Brain pericyte (primary cell): ENCODE results near the gene OPALIN.

Source experiments
- DNase-seq: peaks from one replicate; pipeline ENCODE4 v3.0.0-alpha.2; 2012; ENCODE audit warnings: low read depth, low spot score

OPALIN gene, protein sequence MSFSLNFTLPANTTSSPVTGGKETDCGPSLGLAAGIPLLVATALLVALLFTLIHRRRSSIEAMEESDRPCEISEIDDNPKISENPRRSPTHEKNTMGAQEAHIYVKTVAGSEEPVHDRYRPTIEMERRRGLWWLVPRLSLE

DNA sequence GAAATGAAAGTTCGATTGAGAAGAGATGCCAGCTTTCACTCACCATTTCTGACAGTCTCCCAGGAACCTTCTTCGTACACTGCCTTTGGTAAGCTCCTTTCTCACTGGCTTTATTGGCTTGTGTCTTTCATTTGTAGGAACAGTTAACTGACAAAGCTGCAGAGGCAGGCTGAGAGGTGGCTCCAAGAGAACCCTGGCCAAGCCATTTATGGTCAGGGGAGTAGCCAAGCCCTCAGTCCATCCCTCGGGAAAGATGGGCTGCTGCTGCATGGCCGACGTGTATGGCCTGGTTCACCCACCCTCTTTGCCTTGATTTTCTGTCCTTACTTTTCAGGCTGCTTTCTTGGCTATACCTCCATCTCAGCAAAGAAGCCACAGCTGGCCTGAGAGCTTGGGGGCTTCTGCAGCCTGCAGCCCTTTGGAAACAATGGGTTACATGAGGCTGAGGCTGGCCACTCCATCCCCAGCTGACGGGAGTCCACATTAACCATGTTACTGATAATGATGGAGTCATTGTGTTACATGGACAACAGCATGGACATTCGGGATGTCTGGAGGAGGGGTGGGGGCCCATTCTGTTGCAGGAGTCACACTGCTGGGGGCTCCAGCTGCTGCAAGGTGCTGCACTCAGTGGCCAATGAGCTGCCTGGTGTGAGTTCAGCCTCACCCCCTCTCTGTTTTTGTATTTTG is at the start of gene OPALIN:
OPALIN (minus strand) TSS at position 152 of the 690 bp plus-strand sequence; CDS start at position 46, 106 bp downstream.
- DNase-seq: no peak

DNA sequence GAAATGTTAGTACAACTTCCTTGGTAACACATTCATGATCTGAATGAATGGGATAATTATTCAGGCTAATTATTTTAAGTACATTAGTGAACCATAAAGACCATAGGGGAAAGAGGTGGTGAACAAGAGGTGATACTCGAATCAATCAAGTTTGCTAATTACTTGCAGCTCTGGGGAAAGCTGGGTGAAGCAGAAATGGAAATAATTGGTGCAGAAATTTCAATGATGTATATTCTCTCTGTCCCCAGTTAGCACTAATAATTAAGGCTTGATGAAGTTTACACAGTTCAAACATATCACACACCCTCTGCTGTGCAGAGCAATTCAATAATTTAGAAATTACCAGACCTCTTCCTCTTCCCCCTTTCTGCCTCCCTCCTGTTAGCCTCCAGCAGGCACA is 49.4 kb upstream of the OPALIN start:
- DNase-seq: no peak

DNA sequence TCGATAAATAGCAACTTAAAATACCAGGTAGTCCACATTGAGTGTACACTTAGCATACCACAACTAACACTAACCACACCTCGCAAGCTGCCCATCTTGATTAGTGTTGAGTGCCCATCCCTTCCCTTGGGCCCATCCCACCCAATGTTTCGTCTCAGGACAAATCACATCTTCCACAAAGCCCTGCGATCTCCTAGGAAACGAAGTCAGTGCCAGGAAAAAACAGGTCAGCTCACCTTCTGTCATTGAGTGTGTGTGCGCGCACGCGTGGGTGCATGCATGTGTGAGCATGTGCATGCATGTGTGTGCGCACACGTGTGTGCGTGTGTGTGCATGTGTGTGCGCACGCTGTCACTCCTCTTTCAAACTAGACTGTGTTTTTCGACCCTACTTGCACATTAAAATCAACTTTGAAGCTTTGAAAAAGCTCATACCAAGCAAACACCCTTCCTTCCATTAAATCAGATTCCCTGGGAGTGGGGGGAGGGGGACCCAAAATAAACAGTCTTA is 48.8 kb upstream of the OPALIN start:
- no peak for DNase-seq

DNA sequence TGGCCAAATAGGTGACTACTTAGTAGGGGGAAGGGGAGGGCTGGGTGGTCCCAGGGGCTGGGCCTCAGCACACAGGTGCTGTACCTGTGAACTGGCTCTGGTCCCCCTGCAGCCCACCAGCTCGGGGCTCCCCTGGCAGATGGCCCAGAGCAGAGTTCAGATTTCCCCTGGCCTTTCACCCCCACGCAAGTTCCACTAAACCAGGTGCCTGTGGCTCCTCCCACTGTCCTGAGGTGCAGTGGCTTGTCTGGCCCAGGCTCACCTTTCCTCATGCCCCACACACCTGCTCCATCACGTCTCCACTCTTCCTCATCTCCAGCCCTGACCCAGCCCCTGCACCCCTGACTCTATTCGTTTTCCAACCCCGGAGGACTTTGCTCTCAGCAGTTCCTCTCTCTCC is 47.3 kb upstream of the OPALIN start:
- DNase-seq: no peak

DNA sequence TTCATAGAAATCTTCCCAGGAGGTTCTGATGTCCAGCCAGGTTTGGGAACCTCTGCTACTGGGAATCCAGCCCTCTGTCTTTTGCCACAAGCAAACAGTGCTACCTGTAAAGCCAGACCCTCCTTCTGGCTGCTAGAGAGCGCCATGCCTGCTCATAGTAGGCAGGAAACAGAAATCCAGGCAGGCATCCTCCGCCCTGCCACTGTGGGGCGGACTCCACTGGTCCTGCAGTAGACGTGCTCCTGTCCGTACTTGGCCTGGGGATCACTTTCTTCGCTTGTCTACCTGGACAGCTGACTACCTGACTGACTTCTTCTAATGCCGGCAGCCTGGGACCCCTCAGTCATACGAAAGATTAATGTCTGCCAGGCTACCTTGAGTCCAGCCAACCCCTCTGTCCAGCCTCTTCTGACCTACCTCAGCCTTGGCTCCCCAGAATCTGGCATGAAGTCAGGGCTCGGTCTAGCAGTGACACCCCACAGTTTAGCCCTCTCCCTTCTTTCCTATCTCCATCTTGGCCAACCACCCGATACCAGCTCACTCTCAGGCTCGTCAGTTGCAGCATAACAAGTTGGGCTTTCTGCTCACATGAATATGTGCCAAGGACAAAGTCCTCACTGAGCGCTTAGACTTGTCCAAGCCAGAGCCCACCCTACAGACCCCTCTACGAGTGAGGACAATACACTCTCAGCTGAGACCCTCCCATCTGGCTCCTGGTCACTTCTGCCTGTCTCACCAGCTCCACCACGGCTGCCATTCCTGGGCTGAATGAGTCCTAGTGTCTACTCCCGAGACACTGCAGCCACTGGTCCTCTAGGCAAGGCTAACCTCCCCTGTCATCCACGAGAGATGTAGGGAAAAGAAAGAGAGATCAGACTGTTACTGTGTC is 43.9 kb upstream of the OPALIN start:
- no peak for DNase-seq

DNA sequence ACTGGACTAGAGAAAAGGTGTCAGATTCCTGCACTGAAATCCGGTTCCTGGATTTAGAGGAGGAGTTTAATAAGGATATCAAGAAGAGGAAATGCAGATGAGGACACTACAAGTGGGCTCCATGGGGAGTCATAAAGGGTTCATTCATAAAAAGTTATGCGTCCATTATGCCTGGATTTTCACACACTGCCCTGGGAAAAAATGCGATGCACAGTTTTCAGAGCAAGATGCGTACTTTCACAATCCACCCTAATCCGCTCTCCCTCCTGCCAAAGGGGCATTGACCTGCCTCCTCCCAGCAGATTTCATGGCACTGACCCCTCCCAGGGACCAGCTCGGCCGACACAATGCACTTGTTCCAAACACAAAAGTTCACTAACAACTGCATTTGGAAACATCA is 42.2 kb upstream of the OPALIN start:
- no peak for DNase-seq

DNA sequence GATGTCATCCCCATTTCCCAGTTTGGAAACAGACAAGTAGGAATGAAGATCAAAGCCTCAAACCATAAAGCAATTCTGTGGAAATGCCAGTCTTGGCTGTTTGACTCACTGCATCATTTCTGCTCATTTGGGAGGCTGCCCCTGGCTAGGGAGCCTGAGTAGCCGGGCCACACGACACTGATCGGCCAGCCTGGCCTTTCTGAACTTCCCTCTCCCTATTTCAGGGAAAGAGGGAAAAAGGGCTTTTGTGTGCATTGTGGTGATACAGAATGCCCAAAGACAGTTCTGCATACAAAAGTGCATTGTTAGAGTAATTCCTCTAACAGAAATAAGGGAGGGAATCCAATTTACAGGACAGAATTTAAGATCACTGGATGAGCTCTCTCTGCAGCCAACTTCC is 41.7 kb upstream of the OPALIN start:
- no peak for DNase-seq

DNA sequence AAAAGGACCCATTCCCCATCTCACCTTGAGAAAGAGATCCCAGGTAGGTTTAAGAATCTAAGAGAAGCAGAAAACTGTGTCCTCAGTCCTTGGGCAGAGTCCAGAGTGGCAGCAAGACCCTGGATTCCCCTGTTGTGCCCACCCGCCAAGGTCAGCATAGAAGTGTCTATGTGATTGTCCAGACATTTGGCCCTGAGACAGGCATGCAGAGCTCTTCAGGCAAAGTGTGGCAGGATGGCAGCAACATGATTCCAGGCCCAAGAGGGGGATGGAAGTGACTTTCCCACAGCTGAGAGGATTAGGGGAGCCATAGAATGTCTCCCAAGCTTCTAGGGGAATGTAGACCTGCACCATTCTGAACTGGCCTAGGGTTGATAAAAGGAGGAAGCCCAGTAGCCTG is 39.1 kb upstream of the OPALIN start:
- DNase-seq: no peak

DNA sequence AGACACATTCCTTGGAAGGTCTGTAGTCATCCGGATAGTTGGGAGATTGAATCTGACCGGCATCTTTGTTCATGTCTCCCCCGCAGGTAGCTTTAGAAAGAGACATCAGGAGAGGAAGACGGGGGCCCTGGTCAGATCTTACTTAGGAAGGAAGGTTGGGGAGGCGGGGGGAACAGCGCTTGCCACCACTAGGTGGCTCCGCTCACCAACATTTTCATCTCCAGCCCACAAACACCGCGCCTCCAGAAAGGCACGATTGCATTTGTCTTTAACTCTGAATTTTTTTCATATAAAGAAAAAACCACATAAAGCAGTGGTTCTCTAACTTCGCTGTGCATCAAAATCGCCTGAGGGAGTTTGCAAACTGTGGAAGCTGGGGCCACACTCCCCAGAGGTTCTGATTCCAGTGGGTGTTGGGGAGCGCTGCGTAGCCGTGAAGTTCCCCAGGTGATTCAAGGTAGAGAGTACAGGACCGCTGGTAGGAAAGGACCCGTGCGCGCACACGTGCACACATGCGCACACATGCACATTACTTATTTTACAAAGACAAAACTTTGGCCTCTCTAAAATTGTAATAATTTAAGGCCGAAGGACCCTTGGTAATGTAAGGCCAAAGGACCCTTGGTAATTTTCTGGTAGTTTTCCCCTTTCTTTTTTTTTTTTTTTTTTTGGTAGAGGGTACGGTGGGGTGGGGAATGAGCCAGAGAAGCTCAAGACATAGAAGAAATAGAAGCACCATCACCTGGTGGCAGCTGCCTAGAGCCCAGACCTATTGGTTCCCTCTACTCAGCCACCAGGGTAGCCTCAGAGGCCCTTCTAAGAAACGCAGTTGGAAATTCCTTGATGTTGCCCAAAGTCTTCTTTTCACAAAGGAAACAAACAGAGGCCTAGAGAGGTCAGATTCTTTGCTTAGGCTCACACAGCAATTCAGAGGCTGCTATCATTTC is 37.4 kb upstream of the OPALIN start:
- DNase-seq: peak; percentile 15

DNA sequence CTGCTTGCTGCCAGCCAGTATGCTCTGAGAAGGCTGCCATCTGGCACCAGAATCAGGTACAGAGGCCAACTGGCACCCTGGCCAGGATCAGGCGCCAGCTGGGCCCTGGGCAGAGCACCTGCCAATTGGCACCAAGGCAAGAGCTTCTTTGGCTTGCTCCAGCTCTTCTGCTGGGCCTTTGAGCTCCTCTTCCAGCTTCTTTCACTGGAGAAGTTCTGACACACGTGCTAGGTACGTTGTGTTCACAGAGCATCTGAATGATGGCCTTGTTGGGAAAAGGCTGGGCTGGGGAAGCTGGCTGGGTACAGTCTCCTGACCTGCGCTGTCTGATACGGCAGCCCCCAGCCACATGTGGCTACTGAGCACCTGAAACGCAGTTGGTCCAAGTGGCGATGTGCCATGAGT is 31.7 kb upstream of the OPALIN start:
- no peak for DNase-seq

DNA sequence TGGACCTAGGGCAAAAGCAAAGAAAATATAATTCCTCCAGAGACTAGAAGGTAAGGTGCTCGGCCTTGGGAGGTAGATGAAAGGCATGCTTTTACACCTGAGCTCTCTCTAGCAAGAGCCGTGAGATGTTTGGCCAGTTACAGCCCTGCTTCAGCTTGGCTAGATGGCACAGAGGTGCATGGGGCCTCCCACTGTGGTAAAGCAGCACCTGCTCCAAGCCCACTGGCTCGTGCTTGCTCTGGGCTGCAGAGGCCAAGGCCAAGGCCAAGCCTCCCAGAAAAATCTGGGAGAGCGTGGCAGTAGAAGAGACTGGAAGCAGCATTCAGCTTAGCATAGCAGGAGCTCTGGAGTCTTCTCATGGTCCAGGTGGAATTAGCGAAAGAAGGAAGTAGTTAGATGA is 31.0 kb upstream of the OPALIN start:
- no peak for DNase-seq

DNA sequence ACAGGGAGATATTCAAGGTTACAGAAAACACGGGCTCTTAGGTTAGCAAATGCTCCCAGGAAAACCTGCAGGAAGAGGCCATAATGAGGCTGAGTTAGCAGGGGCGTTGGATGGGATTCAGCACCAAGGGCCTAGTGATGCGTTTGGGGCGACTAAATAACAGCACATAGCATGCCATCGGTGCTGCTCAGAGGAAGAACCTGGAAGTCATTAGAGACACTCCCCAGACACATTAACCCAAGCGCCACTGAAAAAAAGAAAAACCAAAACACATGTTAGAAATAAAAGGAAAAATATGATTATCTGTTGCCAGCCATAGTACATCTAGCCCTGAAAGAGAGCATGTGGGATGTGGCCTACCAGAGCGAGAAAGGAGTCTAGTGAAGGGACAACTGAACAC is 28.8 kb upstream of the OPALIN start:
- DNase-seq: no peak

DNA sequence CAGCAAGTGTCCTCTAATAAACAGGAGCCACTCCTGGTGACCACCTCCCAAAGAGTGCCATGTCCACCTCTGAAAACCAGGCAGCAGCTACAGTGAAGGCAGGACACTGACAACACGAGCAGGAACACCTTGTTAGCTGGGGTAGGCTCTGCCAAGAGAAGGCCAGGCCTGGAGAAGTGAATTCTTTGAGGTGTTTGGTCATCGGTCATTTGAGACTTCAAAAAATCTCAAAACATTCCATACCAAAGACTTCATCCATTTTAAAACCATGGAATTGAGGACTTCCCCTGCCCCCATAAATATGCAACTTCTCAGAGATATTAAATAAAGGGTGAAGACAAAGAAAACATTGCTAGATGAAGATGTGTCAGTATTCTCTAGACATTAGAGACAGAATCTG is 28.4 kb upstream of the OPALIN start:
- no peak for DNase-seq

DNA sequence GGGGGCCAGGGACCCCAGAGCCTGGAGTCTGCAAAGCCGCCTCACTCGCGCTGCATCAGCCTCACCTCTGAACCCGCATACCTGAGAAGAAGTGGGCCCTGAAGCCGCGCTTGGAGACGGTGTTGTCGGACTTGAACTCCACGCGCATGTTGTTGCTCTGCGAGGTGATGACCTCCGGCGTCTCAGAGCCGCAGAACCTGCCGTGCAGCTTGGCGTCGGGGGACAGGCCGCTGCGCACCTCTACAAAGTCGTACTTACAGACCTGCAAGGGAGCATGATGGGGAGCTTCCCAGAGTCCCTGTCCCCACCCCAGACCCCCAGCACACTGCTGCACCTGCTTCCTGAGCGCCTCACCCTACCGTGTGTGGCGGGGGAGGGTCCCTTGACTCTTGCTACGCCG is 25.7 kb upstream of the OPALIN start:
- DNase-seq: no peak

DNA sequence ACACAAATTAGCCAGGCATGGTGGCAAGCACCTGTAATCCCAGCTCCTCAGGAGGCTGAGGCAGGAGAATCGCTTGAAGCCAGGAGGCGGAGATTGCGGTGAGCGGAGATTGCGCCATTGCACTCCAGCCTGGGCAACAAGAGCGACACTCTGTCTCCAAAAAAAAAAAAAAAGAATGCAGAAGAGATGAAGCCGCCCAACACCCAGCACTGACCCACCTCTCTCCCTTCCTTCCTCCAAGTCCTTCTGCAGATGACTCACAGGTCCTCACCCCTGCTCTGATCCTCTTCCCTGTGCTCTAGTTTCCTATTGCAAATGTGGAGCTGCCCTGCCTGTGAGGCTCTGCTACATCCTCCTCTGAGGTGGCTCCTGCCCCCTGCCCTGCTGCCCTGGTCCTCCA is 22.0 kb upstream of the OPALIN start:
- DNase-seq: no peak

DNA sequence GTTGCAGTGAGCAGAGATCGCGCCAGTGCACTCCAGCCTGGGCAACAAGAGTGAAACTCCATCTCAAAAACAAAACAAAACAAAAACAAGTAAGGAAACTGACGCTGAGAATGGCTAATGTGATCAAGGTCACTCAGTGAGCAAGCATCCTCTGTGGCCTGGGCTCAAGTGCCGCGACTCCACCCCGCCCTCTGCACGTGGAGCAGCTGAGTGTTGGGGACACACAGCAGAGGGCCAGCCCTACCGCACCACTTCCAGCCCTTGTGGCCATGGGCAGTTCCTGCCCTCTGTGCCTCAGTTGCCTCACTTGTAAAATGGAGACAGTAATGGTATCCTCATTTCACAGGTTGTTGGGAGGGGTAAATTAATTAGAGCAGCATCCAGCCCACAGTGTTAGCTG is 21.0 kb upstream of the OPALIN start:
- DNase-seq: no peak

DNA sequence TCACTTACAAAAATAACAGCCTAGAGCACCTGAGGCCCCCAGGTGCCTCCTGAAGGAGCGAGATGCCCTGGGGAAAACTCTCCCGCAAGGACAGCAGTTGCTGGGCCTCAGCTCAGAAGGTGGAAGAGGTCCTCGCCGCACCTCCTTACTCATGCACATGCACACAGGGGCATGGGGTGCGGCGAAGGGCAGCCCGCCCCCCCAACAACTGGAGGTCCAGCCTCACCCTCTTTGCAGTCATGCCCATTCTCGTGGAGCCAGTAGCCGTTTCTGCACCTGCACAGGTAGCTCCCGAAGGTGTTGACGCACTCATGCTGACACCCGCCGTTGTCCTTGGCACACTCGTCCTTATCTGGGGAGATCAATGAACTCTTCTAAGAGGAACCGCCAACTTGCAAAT is 19.9 kb upstream of the OPALIN start:
- DNase-seq: no peak

DNA sequence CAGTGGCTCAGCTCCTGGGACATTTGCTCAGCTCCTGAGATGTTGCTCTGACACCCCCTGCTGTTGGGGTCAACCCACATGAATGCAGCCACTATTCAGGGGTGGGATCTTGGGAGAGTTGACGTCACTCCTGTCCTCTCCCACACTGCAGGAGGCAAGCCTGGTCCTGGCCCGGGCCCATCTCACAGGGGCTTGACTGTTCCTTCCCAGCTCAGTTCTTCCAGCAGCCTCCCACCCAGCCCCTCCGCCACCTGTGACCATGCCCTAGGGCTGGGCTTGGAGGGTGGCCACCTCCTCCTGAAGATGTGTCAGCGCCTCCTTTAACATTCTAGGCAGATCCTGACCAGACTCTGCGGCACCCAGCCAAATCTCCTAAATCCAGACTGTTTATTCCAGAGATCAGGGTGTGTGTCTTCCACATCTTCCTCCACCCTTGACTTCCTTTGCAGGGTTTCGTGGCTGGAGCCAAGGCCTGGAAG is 19.1 kb upstream of the OPALIN start:
- DNase-seq: peak; percentile 43

DNA sequence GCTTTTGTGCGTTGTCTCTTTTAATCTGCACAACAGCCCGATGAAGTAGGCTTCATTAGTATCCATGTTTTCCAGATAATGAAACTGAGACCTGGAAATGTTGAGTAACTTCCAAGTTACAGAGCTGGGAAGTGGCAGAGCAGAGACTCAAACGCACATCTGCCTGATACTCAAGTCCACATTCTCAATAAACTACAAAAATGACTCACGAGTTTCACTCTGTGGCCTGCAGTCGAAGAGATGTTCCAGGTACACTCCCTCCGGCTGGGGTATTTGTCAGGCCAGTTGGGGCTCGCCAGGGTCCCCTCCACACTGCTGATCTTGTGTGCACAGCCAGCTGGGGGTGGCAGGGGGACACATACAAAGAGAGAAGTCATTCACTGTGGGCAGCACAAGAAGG is 17.7 kb upstream of the OPALIN start:
- no peak for DNase-seq

DNA sequence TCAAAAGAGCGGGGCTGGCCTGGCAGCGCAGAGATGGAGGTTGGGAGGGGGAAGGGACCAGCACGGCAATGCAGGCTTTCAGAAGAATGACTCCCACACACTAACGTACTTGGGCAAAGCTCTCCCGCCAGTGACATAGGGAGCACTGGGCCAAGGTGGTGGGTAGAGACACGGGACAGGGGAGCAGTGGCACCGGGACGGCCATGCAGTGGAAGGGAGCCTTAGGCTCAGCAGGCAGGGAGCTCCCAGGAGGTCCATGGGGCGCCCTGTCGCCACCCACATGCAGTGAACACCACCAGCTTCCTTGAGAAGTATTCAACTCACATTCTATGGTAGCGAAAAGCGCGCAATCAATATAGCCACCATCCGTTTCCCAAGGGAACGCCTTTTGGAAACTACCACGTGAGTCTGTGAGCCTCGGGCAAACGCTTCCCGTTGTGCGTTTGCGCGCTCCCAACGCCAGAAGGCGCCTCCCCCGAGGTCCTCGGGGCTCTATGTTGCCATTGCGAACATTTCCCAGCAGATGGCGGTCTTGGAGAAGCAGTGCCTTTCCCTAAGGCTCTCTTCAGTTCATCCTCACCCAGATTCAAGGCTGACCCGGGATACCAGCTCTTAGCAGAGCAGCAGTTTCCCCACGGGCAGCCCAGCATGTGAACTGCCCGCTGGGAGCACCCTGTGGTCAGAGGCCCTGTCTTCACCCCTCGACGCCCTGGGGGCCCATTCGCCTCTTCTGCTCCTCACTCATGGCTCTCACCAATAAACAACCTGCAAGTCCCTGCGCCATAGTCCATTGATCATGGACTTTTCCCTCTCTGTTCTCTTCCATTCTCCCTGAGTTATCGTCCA is 16.4 kb upstream of the OPALIN start:
- peak; percentile 65 for DNase-seq

DNA sequence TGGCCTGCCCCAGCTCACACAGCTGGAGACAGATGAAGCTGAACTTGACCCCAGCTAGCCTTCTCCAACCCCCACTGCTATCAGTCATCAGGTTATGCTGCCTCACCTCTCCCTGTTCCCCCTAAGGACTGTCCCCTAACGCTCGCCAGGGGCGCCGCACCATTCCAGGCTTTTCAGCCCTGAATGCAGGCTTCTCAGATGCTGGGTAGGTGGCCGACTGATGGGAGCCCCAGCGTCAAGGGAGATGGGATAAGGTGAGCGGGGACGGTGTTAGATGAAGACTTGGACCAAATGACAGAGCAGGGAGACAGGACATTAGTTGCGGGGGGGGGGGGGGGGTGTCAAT is 15.8 kb upstream of the OPALIN start:
- no peak for DNase-seq
